ENCODE data around the gene MSMP.

MSMP gene, protein sequence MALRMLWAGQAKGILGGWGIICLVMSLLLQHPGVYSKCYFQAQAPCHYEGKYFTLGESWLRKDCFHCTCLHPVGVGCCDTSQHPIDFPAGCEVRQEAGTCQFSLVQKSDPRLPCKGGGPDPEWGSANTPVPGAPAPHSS

DNA sequence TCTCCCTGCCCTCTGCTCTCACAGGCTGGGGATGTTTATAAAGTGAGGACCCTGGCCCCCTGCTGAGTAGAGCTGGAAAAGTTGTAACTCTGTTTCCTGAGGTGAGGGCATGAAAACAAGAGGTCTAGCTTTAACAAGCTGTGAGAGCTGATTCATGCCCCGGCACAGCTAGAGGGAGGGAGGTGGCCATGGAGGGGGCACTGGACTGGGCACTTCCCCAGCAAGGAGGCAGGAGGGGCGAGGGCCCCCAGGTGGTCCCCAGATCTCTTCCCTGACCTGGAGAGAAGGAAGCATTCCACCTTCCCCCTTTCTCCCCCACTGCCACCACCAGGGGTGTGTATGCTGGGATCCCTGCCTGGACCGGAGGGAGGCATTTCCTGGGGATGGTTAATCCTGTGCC is at the start of gene MSMP:
Gene MSMP (minus strand): TSS at position 13 of the 400 bp plus-strand sequence. CDS start 147 bp downstream, outside the sequence.
- DNase-seq (ENCODE audit: low spot score) = no peak
- Histone ChIP-seq H3K27ac (no peak within 1 kb of the TSS), H3K4me3 (no peak within 1 kb of the TSS)
- TF ChIP-seq, protein P1, sequence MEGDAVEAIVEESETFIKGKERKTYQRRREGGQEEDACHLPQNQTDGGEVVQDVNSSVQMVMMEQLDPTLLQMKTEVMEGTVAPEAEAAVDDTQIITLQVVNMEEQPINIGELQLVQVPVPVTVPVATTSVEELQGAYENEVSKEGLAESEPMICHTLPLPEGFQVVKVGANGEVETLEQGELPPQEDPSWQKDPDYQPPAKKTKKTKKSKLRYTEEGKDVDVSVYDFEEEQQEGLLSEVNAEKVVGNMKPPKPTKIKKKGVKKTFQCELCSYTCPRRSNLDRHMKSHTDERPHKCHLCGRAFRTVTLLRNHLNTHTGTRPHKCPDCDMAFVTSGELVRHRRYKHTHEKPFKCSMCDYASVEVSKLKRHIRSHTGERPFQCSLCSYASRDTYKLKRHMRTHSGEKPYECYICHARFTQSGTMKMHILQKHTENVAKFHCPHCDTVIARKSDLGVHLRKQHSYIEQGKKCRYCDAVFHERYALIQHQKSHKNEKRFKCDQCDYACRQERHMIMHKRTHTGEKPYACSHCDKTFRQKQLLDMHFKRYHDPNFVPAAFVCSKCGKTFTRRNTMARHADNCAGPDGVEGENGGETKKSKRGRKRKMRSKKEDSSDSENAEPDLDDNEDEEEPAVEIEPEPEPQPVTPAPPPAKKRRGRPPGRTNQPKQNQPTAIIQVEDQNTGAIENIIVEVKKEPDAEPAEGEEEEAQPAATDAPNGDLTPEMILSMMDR (IDR thresholded peaks at IDR 0.05) = no peak

DNA sequence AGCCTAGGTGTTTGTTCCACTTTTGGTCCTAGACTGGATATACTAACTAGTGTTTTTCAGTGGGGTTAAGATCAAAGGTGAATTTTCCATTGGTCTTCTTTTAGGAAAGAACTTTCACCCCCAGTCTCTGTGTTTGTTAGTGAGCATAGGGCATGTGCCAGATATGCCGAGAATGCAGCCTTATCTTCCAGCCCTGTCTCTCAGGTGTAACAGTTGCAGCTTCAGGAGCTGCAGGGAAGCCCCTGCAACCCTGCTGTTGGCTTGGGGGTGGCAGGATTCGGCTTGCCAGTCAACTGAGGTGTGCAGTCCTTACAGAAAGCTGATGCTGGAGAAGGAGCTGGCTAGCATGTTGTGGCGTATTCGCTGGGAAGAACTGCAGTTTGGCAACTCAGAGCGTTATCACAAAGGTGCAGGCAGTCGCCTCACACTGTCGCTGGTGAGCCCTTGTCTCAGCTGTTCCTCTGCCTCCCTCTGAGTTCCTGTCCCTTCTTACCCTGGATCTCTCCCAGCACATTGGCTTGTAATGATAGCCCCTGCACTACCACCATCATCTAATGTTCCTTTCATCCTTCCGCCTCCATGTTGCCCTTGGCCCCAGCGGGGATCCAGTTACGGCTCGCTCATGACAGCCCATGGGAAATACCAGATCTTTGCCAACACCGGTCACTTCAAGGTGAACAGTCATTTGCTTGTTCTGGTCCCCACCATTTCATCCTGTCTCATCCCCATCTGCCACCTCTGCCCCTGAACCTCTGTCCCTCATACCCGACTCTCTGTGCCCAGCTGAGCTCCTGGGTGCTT is 47.5 kb upstream of the MSMP start:
- TF ChIP-seq, protein P1 (IDR thresholded peaks at IDR 0.05) = no peak
- H3K27ac ChIP-seq = no peak overlapping the region
- H3K4me3 ChIP-seq = no peak overlapping the region
- DNase-seq (ENCODE audit: low spot score) = no peak

DNA sequence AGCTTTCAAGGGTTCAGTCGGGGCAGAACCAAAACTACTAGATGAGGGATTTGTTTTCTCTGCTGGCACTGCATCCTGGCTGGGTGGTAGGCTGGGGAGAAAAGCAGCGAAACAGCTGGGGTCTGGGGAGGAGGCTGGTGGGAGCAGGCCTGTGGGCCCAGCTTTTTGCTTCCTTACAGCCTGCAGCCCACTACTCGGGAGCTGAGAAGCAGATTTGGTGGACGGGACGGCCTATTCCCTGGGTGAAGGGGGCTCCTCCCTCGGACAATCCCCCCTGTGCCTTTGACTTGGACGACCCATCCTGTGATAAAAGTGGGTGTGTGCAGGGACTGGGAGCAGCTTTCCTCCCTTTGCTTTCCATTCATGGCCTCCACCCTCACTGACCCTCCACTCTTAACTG is 46.5 kb upstream of the MSMP start:
- no peak overlapping the region for H3K4me3 ChIP-seq
- DNase-seq (ENCODE audit: low spot score) = peak; percentile 63
- TF ChIP-seq, protein P1 (IDR thresholded peaks at IDR 0.05) = no peak
- no peak overlapping the region for H3K27ac ChIP-seq

DNA sequence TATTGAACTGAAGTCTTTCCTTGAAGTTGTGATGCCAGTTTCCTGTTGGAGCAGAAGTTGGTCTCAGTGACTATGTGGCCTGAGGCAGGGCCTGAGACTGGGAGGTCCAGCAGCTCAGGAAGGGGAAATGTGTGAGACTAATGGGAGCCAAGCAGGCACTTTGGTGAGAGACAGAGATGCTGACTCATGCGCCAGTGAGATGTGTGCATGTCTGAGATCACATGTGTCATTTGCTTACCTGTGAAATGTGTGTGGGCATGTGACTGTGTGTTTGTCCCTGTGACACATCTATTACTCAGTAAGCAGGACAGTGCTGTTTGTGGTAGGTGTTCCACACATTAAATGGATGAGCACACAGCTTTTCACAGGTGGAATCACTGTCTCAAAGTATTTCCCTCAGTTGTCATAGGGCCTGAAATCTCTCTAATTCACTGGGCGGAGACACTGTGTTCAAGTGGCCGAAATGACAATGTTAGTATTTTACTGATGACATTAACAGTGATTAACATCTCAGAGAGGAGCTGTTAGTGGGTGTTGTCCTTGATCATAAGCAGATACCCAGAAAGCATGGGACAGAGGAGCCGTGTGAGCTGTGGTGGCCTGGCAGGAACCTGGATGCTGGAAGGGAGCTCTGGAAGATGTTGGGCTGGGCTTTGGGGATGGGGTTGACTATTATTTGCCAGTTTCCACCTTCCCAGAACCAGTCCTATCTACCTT is 44.7 kb upstream of the MSMP start:
- no peak overlapping the region for H3K27ac ChIP-seq
- no peak overlapping the region for H3K4me3 ChIP-seq
- peak; percentile 57 for DNase-seq (ENCODE audit: low spot score)

DNA sequence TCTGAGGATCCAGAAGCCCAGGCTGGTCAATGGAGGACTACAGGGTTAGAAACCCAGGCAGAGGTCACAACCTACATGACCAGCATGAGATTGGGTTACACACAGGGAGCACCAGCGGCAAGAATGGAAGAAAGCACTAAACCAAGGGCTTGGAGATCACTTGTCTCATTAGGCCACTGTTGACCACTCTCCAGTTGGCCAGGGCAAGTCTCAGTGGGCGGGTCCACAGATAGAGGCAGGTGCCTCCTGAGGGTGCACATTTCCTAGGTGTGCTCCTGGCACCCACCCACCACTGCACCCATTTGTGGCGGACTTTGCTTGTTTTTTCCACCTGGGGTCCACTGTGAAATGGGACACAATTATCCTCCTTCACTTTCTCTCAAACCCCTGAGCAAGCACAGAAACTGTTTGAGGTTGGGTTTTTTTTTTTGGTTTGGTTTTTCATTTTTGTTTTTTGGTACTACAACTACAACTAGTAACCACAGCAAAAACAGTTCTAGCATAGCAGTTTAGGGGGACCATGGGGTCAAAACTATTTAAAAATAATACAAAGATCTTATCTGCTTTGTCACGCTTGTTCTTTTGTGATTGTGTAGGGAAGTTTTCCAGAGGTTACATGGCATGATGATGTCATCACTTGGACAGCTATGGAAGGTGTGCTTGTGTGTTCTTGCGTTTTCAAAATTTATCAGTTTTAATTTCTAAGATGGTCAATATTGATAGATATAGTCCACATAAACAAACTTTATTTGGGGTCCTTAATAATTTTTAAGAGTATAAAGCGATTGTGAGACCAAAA is 43.4 kb upstream of the MSMP start:
- no peak overlapping the region for H3K4me3 ChIP-seq
- TF ChIP-seq, protein P1 (IDR thresholded peaks at IDR 0.05) = no peak
- DNase-seq (ENCODE audit: low spot score) = no peak
- no peak overlapping the region for H3K27ac ChIP-seq

More for the DNA sequence above, 44.7 kb upstream of the MSMP start:
- TF ChIP-seq, protein P1 (IDR thresholded peaks at IDR 0.05) = no peak

DNA sequence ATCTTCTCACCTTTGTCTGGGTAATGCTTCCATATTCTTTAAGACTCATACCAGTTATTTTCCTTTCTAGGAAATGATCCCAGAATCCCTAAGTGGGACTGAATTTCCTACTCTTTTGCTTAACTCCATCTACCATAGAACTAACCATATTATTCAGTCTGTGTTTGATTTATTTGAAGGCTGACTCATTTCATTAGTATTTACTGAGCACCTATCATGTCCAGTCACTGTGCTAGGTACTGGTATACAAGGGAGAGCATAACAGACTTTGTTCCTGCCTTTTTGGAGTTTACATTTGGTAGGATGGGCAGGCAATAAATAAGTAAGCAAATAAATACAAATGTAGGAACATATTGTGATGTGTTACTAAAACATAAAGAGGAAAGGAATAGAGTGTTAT is 41.6 kb upstream of the MSMP start:
- TF ChIP-seq, protein P1 (IDR thresholded peaks at IDR 0.05) = no peak
- no peak for DNase-seq (ENCODE audit: low spot score)
- no peak overlapping the region for H3K27ac ChIP-seq
- no peak overlapping the region for H3K4me3 ChIP-seq
